Activated effector memory CD4-positive, alpha-beta T cell treated with anti-CD3 and anti-CD28 coated beads, Interleukin-2, amount 50 U/mL, for 16 hours (primary cell): ENCODE results near the gene DHX15.

ENCODE experiments used
- DNase-seq: peaks from one replicate; pipeline ENCODE4 v3.0.0-alpha.2; 2020

The DHX15 gene

DNA sequence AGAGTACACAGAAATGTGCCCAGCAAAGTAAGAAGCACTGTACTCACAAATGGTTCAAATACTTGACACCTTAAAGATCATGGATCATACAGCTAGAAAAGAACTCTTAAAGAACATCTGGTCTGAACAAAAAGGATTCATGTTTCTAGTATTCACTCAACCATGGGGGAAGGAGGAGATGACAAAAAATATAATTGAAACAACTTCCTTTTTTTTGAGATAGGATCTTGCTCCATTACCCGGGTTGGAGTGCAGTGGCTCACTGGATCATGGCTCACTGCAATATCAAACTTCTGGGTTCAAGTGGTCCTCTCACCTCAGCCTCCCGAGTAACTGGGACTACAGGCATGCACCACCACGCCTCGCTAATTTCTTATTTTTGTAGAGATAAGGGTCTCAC, 6.0 kb downstream of the DHX15 start:
- DNase-seq = no peak

DNA sequence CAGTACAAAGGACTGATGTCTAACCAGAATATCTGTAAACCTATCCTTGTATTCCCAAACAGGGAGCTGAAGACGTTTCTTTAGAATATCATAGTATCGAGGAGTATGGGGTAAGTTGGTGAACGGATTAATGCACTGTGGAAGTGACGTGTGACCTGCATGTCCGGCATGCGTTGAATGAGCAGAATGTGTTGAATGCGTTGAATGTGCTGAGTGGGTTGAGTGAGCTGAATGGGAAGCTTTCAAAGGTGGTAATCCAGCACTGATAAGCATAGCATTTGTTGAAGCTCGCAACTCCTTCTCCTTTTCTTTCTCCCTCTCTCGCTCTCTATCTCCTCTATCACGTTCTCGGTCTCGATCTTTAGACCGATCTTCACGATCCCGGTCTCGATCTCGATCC, 8.1 kb downstream of the DHX15 start:
- DNase-seq = no peak

DNA sequence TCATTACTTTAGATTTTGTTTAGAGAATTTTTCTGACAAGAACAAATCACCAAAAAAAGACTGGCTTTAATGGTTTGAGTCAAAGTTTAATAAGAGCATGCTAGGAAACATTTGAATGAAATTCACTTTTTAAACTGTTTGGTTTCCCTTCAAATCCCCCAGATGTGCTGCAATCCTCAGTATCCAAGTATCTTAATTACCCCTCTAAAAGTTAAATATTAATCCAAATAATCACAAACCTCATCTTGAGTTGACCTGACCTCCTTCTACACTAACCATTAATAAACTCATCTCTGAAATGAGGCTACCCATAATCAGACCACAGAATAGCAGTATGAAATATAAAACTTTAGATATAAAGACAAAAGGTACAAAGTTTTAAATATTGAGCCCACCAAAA, 10.1 kb downstream of the DHX15 start:
- no peak for DNase-seq

DNA sequence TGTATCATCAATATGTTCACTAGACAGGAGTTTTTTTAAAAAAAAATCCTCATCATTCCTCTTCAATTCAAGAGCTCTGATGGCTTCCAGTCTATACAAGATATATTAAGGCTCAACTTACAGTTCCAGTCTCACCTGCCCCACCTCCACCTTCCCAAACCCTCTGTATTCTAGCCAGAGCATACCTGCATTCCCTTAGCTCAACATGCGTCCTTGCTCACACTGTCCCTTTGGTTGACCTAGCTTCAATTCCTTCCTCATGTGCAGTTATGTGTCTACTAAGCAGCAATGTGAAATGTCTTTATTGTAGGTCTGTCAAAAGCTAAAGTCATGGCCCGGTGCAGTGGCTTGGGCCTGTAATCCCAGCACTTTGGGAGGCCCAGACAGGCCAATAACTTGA, 10.8 kb downstream of the DHX15 start:
- no peak for DNase-seq

DNA sequence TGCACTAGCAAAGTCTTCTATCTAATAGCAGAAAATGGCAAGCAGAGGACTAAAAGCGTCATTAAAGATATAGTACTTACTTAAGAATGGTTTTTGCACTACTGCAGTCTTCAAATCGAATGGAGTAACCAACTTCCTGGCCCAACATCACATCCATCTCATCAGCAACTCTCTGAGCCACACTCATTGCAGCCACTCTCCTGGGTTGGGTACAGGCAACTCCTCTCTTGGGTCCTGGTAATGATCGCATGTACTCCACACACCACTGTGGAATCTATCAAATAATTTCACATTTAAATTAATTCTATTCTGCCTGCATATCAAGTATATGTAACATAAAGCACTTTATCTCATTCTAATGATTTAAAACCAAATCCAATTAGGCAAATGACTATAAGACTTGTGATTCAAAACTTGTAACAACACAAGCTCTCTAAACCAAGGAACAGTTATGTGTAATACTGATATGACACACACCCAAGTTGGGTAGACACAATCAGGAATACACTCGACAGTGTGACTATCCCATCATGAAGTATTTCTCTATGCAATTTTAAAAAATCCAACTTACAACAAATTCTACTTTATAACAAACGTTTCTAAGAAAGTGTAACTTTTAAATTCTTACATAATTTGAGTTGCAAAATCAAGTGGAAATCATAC, 13.6 kb downstream of the DHX15 start:
- no peak for DNase-seq

DNA sequence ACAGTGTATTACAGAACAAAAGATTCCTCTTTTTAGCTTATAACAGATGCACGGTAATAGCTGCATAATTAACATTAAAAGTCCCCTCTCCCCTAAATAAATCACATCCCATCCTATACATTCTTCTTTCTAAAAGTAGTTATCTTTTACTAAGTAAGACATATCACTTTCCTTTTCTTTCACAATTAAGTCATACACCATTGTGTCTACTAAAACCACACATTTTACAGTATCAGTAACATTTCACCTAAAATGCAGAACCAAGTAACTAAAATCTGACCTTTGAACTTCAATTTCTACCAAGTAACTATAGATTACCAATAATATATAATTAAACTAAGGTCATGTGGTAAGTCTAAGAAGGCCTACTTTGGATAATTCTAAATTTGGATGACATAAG, 14.2 kb downstream of the DHX15 start:
- no peak for DNase-seq

DNA sequence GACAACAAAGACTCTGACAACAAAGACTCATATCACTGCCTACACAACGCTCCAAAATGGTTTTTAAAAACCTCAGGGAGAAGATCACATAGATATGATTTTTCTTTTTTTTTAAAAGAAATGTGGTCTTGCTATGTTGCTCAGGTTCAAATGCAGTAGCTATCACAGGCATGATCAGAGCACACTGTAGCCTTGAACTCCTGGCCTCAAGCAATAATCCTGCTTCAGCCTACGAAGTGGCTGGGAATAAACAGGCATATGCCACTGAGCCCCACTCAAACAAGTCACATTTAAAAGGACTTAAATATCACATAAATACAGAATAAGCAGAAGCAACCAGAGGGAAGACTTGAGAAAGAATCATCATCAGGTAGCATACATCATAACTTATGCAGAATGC, 14.7 kb downstream of the DHX15 start:
- DNase-seq = no peak

DNA sequence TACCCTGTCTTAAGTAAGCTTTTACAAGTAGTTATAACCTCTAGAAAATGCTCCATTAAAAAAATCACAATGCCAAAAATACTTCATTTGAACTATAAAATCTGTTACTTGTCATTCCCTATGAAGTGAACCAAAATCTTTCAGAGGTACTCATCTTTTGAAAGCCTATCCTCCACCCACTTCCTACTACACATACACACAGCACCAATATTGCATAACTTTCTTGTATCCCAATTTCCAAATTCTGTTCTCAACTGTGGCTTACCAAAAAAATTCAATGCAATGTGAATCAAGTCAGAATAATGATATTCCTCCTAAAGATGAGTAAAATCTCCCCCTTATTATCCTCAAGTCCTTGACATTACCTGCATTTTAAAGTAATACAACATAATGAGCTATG, 15.9 kb downstream of the DHX15 start:
- no peak for DNase-seq

DNA sequence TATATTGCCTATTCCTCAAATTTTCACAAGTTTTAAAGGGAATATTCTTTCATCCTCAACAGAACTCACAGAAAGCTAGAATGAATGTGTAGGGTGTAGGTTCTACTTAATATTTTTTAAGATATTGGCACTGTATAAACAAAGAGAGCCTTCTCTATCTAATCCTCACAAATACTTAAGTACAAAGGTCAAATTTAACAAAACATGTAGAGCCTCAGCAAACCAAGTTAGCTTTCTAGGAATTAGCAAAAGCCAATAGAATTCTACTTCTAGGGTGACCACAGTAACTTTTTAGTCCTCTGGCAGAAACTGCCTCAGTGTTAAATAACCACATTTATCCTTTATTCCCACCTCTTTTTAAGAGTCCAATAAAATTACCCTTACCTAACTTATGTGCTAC, 19.3 kb downstream of the DHX15 start:
- DNase-seq = no peak

DNA sequence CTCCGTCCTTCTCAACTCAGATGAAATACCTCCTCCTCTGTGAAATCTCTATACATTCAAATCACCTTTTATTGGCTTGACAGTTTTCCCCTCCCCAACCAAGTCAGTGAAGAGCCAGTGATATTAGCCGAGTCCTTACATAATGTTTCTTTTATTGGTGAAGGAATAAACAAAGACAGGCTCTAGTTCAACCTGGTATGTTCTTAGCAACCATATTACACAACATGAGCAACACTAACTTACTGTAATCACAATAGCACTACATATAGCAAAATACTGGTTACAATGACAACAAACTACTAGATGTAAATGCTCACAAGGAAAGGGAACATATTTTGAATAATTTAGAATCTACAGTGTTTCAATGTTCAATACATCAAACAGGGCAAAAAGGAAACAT, 19.9 kb downstream of the DHX15 start:
- DNase-seq = no peak

DNA sequence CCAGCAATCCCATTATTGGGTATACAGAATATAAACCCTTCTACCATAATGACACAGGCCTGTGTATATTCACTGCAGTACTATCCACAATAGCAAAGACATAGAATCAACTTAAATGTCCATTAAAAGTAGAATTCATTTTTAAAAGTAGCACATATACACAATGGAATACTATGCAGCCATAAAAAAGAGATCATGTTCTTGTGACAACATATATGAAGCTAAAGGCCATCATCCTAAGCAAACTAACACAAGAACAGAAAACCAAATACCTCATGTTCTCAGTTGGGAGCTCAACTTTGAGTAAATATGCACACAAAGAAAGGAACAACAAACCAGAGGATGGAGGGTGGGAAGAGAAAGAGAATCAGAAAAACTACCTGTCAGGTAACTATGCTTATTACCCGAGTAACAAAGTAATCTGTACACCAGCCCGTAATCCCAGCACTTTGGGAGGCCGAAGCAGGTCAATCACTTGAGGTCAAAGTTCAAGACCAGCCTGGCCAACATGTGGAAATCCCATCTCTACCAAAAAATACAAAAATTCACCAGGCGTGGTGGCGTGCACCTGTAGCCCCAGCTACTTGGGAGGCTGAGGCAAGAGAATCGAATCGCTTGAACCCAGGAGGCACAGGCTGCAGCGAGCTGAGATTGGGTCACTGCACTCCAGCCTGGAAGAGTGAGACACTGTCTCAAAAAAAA, 22.8 kb downstream of the DHX15 start:
- no peak for DNase-seq

DNA sequence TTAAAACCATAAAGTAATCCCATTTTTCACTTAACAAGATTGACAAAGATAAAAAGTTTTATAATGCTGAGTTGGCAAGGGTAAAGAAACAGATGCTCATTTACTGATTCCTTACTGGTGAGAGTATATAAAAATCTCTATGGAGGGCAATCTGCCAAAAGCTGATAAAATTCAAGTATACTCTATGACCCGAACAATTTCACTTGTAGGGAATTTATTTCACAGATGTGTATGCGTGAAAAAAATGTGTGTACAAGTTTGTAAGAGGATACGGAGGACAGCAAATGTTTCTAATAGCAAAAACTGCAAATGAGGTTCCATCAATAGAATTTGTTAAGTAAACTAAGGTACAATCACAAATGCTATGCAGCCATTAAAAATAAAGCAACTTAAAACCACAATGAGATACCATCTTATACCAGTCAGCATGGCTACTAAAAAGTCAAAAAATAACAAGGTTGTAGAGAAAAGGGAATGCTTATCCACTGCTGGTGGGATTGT, 23.4 kb downstream of the DHX15 start:
- DNase-seq = no peak

DNA sequence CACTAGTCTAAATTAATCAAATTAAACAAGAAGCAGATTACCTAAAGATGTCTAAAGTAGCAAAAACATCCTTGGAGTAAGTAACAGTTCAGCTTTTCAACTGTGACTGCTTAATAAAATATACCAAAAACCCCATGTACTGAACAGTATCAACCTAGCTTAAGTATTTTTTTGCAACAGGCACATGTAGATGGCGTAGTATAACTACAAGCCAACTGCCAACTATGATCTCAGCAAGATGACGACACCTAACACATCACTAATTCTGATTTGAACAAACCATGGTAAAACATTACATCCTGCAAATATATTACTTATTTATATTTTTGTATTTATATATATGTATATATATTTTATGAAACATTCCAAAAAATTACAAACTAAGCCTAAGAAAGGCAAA, 24.5 kb downstream of the DHX15 start:
- DNase-seq = no peak

DNA sequence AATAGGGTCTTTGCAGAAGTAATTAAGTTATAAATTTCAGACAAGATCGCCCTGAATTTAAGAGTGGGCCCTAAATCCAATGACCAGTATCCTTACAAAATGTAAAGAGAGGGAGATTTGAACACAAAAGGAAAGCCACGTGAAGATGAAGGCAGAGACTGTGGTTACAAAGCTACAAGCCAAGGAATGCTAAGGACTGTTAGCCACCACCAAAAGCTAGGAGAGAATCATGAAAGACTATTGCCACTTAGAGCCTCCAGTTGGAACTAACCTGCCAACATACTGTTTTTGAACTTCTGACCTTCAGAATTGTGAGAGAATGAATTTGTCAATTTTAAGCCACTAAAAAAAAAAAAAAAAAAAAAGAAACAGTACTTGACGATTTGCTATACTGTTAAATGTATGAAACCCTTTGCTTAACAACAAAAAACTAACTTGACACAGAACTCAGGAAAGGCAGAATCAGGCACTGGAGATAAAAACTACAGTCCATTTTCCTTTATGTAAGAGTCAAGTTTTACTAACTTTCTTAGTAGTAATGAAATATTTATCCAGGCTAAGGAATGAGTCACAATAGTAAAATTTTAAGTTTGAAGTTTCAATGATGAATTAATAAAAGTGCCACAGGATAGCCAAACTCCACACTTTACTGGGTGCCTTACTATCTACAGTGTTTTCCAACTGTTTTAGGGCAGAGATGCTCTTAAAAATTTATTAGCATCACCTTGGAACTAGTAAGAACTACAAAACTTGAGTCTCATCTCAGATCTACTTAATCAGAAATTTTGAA, 25.1 kb downstream of the DHX15 start:
- no peak for DNase-seq

DNA sequence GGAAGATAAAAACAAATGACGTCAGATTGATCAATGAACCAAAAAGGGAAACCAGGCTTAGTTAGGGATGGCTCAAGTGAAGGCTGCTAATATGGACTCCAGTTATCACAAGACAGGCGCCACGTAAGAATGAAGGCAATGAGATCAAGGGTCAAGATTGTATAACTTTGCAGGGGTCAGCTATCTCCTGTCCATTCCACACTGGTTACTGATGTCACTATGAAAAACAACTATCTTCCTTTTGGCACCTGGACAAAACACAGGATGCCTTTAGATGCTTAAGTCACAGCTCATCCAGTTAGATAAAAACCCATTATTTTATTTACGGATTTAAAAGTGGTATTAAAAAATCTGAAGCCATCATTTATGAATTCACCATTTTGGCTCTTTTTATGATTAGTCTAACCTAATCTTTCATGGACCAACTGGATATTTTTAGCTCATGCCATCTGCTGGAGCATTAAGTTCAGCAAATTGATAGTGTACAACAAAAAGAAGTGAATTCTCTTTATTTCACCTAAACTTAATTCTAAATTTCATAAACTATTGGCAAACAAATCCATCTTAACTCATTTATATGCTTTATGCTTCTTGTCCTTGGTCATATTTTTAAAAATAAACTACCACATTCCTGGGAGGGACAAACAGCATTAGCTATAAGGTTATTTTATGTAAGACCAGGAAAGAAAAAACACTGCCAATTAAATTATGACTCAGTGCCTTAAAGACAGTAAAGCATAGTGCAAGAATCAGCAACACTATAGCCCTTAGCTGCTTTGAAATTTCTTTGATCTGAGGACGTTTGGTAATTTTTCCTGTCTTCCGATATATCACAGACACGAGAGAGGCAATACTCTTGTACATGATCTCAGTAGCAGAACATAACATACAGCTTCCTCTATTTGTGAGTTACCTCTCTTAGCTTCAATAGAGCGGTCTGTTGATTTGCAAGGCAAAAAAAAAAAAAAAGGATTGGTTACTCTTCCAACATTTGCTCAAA, 27.0 kb downstream of the DHX15 start:
- no peak for DNase-seq

DNA sequence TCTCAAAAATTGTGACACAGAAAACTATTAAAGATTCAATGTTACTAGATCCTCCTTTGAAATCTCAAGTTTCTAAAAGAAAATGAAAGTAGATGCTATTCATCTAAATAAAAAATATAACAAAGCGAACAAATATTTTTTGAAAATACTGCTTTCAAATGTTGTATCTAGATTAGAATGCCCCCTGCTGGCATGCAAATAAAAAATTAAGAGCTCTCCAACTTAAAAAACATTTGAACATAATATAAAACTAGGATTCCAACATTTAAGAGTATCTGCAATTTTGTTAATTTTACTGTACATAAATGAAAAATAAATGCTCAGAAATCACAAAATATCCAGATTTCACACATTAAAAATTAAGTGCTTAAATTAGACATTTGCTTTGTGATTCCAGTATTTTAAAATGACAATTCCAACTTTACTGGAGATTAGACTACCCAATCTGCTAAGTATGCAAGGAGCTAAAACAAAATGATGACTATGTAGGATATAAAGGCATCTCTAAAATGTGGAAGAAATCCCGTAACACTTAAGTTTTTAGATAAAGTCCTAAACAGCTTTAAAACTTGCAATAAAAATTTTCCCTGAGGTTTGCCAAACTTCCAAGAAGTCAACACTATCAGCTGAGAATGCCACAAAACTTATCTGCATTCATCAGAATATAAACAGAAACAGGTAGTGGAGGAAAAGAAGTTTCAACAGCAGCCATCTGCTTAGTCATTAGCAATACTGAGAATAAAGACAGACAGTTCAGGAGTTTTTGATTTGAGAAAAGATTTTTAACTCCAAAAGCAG, 32.7 kb downstream of the DHX15 start:
- DNase-seq = no peak

DNA sequence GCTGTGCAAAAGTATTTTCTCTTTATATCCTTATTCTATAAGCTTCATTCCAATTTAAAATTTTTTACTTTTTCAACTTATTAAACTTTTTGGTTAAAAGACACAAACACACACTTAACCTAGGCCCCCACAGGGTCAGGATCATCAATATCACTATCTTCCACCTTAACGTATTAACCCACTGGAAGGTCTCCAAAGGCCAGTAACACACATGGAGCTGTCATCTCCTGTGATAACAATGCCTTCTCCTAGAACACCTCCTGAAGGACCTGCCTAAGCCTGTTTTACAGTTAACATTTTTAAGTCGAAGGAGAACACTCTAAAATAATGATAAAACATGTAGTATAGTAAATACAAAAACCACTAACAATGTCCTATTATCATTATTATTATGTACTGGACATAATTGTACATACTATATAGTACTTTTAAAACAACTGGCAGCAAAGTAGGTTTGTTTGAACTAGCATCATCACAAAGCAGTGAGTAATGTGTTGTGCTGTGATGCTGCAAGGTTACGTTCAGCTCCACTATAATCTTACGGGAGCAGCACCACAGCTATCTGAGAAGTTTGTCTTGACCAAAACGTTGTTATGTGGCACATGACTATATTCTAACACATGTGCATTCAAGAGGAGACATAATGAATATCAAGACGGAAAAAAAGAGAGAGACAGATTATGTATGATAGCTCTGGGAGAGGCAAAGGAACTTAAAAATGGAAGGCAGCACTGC, 33.7 kb downstream of the DHX15 start:
- DNase-seq = no peak

DNA sequence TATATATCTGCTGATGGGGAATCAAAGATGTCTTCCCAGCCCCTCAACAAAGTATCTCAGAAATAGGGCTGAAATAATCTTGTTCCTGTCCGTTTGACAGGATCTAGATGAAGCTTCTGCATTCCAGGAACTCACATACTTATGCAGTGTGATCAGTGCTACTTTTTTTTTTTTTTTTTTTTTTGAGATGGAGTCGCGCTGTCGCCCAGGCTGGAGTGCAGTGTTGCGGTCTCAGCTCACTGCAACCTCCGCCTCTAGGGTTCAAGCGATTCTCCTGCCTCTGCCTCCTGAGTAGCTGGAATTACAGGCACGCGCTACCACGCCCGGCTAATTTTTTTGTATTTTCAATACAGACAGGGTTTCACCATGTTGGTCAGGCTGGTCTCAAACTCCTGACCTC, 36.4 kb downstream of the DHX15 start:
- no peak for DNase-seq

DNA sequence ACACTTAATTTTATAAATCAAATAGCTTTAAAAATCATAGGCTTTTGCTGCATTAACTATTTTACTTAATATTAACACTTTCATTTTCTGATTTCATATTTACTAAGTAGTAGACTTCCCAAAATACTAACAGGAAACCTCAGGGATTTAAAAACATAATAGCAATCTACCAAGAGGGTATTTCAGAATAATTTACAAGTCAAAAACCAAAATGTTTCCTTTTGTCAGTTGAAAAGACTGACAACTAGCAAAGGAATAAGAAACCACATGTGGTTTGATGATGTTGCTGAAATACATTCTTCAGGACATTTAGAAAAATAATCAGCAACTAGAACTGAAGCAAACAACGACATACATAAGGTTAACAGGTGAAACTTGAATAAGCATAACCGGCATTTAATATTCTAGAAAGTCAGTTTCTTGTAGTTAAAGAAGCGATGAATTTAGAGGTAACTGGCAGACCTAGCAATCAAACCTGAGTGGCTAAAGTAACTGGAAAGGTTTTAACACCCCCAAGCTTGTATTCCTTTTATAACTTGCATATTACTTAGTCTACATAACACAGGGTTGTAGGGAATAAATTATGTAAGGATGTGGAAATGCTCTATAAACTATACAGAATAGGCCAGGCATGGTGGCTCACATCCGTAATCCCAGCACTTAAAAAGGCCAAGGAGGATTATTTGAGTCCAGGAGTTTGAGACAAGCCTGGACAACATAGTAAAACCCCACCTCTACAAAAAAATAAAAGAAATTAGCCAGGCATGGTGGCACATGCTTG, 40.0 kb downstream of the DHX15 start:
- DNase-seq = no peak

DNA sequence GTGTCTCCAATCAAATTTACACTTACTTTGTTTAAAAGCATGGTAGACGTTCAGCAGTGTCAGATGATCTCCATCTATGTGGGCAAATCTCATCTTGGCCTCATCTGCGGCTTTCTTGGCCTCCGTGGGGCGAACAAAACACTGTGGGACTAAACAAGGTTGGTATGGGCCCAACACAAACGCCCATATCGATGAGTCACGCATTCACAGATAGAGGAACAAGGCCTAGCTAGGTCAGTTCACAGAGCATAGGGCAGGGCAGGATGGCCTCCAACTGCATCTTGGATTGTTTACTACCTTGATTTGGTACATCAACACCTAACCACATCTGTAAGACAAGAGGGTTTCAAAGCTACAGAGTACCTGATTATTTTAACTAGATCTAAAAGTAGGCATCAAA, 47.3 kb downstream of the DHX15 start:
- no peak for DNase-seq
